Articular chondrocyte of knee joint (primary cell): ENCODE measurements around the gene TRAK1. TPM values are rescaled to one million over a fixed set of nuclear protein-coding genes. Genes with fewer than 3 reads are reported as not detected.

Experiments
- small RNA-seq: library from RNA; depleted of rRNA; stranded (forward); fragments of <200 nt; gene quantifications from one replicate; pipeline ENCODE3, GENCODE V24; 2012
- total RNA-seq: library from RNA; depleted of rRNA; stranded (reverse); fragments of >200 nt; gene quantifications from 2 replicates; pipeline ENCODE4 v1.2.3, GENCODE V29; 2012

The TRAK1 gene
- total RNA-seq, result 57.1 and 75.2 TPM in 2 replicates

GRCh38 chr3:42090973-42091731, at the start of gene TRAK1:
TRAK1 (plus strand) TSS chr3:42091357; CDS start chr3:42091470, 113 bp downstream.

GRCh38 chr3:42266085-42266484, 174.9 kb downstream of the TRAK1 start, which contains the start of gene CCK:
CCK (minus strand) TSS chr3:42266185; CDS start chr3:42263630, 2,555 bp downstream.

Small RNAs within 50 kb of the gene (small RNA-seq; reads per million reads assigned to genes)
- not detected for gene RNU4-78P

Other genes starting within 250 kb of the TRAK1 start
- 31.2 and 33.0 TPM in 2 replicates for gene ULK4, start 129.3 kb upstream of the TRAK1 start, total RNA-seq
- 0.13 TPM in 1 of 2 replicates, not detected in the other for gene CCK, start 174.8 kb downstream of the TRAK1 start, total RNA-seq